Myocyte (in vitro differentiated cells): ENCODE results near the gene GAD1. TPM values are rescaled to one million over a fixed set of nuclear protein-coding genes. Genes with fewer than 3 reads are reported as not detected.

Experiments
- DNase-seq: peaks from one replicate; pipeline ENCODE4 v3.0.0-alpha.2; 2012; ENCODE audit warnings: low read depth
- total RNA-seq: library from RNA; depleted of rRNA; stranded (reverse); fragments of >200 nt; gene quantifications from 2 replicates; pipeline ENCODE4 v1.2.3, GENCODE V29; 2014

Gene GAD1
- total RNA-seq, 1 donor from 2014 or later = 0.35 TPM

- DNase-seq = no peak
Observed at GRCh38 chr2:170887896-170888295, 71.2 kb downstream of the GAD1 start.

- no peak for DNase-seq
Observed at GRCh38 chr2:170891893-170892292, 75.2 kb downstream of the GAD1 start.

- DNase-seq = peak; percentile 87
Observed at GRCh38 chr2:170892391-170892951, 75.8 kb downstream of the GAD1 start.

- DNase-seq = peak; percentile 34
Observed at GRCh38 chr2:170895023-170895757, 78.5 kb downstream of the GAD1 start.

GRCh38 chr2:170896622-170897021 lies 79.9 kb downstream of the GAD1 start:
- no peak for DNase-seq

GRCh38 chr2:170897108-170897507 lies 80.4 kb downstream of the GAD1 start:
- DNase-seq = no peak

- peak; percentile 42 for DNase-seq
Observed at GRCh38 chr2:170905864-170906263, 89.2 kb downstream of the GAD1 start.

Other genes with a start within 250 kb of the GAD1 start
- gene SP5, start 101.5 kb upstream of the GAD1 start, total RNA-seq = not detected in 2 replicates
- not detected in 2 replicates for gene ERICH2, start 46.5 kb upstream of the GAD1 start, total RNA-seq
- gene GORASP2, start 112.4 kb downstream of the GAD1 start, total RNA-seq = 85.3 and 99.5 TPM in 2 replicates